HFF-Myc (cell line): ENCODE results near the gene OGT.

Experiments
- DNase-seq: peaks from one replicate; pipeline ENCODE4 v3.0.0-alpha.2; 2011; ENCODE audit warnings: low read depth; ENCODE audit errors: extremely low read depth
- H3K4me3 ChIP-seq: replicated peaks from 2 replicates; pipeline ENCODE4 v1.5.1; 2011; ENCODE audit warnings: low read depth, mild to moderate bottlenecking, control low read depth, low read length
- TF ChIP-seq, protein P1 (sequence below): IDR thresholded peaks from 2 replicates; pipeline ENCODE4 v1.5.1; 2012; ENCODE audit warnings: mild to moderate bottlenecking, low read depth, low read length, control low read depth; ENCODE audit errors: missing control alignments

Gene OGT

DNA sequence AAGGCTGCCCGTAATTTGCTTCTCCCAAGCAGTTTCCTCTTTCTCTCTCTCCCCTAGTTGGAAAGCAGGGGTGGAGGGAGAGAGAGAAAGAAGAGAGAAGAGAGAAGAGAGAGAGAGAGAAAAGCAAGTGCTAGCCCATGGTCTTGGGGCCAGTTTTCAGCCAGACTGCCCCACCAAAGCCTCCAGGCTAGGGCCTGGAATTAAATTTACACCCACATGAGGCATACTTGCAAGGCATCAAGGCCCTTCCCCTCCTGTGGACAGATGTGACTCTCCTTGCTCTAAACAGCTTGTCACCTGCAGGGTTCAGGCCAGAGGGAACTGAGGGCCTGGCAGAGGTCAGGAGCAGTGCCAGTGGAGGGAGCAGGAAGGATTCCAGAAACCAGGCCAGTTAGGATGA is 87.1 kb downstream of the OGT start:
- no peak overlapping the region for H3K4me3 ChIP-seq
- no peak for DNase-seq
- TF ChIP-seq, protein P1, sequence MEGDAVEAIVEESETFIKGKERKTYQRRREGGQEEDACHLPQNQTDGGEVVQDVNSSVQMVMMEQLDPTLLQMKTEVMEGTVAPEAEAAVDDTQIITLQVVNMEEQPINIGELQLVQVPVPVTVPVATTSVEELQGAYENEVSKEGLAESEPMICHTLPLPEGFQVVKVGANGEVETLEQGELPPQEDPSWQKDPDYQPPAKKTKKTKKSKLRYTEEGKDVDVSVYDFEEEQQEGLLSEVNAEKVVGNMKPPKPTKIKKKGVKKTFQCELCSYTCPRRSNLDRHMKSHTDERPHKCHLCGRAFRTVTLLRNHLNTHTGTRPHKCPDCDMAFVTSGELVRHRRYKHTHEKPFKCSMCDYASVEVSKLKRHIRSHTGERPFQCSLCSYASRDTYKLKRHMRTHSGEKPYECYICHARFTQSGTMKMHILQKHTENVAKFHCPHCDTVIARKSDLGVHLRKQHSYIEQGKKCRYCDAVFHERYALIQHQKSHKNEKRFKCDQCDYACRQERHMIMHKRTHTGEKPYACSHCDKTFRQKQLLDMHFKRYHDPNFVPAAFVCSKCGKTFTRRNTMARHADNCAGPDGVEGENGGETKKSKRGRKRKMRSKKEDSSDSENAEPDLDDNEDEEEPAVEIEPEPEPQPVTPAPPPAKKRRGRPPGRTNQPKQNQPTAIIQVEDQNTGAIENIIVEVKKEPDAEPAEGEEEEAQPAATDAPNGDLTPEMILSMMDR = no peak

DNA sequence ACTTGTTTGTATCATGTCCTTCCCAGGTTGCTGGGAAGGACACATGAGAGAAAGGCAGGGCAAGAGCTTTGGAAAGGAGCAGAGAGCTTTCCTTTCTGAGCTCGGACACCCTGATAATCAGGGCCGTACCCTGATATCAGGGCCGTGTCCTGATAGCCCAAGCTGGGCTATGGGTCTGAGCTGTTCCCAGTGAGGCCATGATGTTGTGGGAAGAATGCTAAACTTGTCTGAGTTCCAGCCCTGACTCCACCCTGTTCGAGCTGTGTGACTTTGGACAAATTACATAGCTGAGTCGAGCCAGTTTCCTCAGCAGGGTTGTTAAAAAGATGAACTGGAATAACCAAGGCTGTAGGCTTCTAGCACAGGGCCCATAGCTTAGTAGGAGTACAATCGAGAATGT is 88.7 kb downstream of the OGT start:
- no peak overlapping the region for H3K4me3 ChIP-seq
- no peak for DNase-seq

DNA sequence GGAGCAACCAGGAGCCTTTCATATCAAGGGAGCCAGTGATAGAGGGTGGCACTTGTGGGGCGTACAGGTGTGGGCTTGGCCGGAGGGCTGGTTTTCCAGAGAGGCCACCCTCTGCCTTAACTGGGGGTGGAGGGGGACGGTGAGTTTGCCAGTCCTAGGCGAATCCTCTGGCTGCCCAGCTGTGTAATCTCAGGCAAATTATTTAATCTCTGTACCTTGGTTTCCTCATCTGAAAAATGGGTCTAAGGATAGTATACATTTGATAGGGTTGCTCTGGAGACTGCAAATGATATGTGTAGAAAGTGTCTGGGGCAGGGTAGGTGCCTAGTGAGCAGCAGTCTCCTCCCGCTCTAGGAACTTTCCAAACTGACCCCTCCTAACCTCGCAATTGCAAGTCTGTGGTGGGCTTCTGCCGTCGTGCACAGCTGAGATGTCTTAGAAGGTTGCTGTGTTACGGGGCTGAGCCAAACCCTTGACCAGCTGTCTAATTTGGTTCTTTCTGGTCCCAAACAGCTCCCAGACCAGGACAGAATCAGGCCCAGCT is 89.2 kb downstream of the OGT start:
- DNase-seq = no peak
- TF ChIP-seq, protein P1 = no peak
- no peak overlapping the region for H3K4me3 ChIP-seq

More for the DNA sequence above, 88.7 kb downstream of the OGT start:
- TF ChIP-seq, protein P1 = no peak

DNA sequence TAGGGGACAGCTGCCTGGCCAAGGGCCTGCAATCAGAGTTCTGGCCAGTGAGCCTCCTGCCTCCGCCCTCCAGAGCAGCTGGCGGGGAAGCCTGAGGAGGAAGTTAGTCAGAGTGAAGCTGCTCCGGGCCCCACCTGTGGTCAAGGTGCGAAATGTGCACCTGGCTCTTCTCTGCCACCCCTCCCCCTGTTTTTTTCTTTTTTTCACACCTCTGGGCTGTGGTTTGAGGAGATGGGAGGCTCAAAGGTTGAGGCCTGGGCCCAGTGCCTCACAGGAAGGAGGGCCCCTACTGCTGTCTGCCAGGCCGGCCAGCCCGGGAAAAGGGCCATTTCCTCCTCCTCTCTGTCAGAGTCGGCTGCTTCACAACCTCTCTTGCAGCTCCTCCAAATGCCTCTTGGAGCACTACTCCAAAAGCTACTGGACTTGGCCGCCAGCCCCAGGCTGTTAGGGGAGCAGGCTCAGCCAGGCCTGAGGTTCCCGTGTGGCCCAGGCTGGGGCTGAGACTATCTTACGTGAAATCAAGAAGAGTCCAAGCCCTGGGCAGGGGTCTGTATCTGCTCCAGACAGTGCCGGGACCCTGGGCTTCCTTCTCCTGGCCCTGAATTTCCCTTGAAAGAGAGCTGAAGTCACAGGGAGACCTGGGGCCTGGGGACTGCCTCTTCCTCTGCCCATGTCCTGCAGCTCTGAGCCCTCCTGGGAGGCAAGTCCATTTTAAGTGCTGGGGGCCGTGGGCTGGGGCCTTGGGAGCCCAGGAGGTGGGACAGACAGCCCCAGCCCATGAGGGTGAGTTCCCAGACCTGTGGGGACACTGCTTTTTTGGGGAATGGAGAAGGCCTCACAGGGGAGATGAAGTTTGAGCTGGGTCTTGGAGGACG is 89.9 kb downstream of the OGT start:
- TF ChIP-seq, protein P1 = no peak
- no peak overlapping the region for H3K4me3 ChIP-seq
- DNase-seq = no peak

DNA sequence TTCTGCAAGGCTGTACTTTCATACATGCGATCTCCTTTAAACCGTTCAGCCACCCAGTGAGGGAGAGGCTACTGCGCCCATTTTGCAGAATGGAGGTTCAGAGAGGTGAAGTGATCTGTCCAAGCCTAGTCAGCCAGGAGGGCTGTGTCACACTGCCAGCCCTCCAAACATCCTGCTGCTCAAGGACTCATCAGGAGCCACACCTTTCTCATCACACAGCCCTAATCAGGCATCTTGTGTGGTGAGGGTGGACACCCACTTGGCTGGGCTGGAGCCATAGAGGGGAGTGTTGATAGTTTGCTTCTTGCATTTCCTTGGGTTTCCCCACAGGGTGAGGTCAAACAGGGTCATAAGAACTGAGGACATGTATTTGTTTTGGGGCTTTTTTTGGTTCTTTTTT is 90.8 kb downstream of the OGT start:
- TF ChIP-seq, protein P1 = no peak
- H3K4me3 ChIP-seq = no peak overlapping the region
- no peak for DNase-seq

DNA sequence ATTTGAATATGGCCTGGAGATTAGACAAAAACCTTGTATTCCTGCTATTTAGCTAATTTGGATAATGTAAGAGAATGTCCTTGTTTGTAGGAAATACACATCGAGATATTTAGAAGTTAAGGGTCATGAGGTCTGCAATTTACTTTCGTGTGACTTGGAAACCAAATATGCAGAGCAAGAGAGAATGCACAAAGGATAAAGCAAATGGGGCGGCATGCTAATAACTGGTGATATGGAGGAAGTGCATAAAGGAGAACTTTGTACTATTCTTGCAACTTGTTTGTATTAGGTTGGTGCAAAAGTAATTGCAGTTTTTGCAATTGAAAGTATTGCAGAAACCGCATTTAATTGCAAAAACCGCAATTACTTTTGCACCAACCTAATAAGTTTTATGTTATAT is 92.6 kb downstream of the OGT start:
- no peak for DNase-seq
- TF ChIP-seq, protein P1 = no peak
- H3K4me3 ChIP-seq = no peak overlapping the region
